DMS153 (cell line): ENCODE data around the gene MTG2.
A peak's percentile ranks its signal among the peaks of the same experiment; 100 is the strongest.

Experiments used
- DNase-seq: peaks from one replicate; lab custom pipeline; 2025; lab: John Stamatoyannopoulos, UW

Gene MTG2

GRCh38 chr20:62203378-62204030 is 20.7 kb downstream of the MTG2 start:
- no peak for DNase-seq

- no peak for DNase-seq
Measured at GRCh38 chr20:62205618-62206387, 23.0 kb downstream of the MTG2 start.

GRCh38 chr20:62206388-62206775 is 23.6 kb downstream of the MTG2 start:
- no peak for DNase-seq

- no peak for DNase-seq
Measured at GRCh38 chr20:62208061-62208794, 25.4 kb downstream of the MTG2 start.

GRCh38 chr20:62208795-62209755 is 26.2 kb downstream of the MTG2 start:
- peak; percentile 54 for DNase-seq

GRCh38 chr20:62209850-62210495 is 27.1 kb downstream of the MTG2 start:
- no peak for DNase-seq

- DNase-seq: peak; percentile 66
Measured at GRCh38 chr20:62210496-62210855, 27.6 kb downstream of the MTG2 start.

GRCh38 chr20:62211216-62211615 is 28.4 kb downstream of the MTG2 start:
- DNase-seq: no peak

- no peak for DNase-seq
Measured at GRCh38 chr20:62211769-62212288, 29.0 kb downstream of the MTG2 start.

GRCh38 chr20:62212299-62212698 is 29.5 kb downstream of the MTG2 start:
- no peak for DNase-seq

- DNase-seq: no peak
Measured at GRCh38 chr20:62214067-62214466, 31.2 kb downstream of the MTG2 start.

- DNase-seq: no peak
Measured at GRCh38 chr20:62215020-62215990, 32.5 kb downstream of the MTG2 start.

- DNase-seq: no peak
Measured at GRCh38 chr20:62215991-62216635, 33.3 kb downstream of the MTG2 start.

- DNase-seq: no peak
Measured at GRCh38 chr20:62216636-62217566, 34.1 kb downstream of the MTG2 start.

GRCh38 chr20:62217913-62218773 is 35.3 kb downstream of the MTG2 start:
- no peak for DNase-seq

GRCh38 chr20:62219101-62219991 is 36.5 kb downstream of the MTG2 start:
- DNase-seq: no peak
